ENCODE results near the gene RAMAC. TPM values are rescaled to one million over a fixed set of nuclear protein-coding genes. Genes with fewer than 3 reads are reported as not detected.

Gene RAMAC
- total and polyA plus RNA-seq, 2 of the 4 experiments (the other 2 are of a cell fraction): 23.6 to 29.6 TPM

GRCh38 chr15:83016906-83017305, 30.9 kb downstream of the RAMAC start:
- WGBS, 2 experiments (ENCODE audit: extremely low coverage in 2 of 2, insufficient read length in 1 of 2): 100% methylated on average over 1 of the region's 5 CpGs; no CpG with 5 or more reads in 1 of the 2 experiments
- Histone ChIP-seq H4K20me1 (ENCODE audit: insufficient read depth, low read length) (peaks cover 3% of the 10 kb centered on the region; the same call in 1 of the 2 replicates), H2BK120ac (ENCODE audit: low read depth, low read length) (no peak overlapping the region), H4K8ac (ENCODE audit: low read depth in 2 of 2, low read length in 2 of 2) (no peak overlapping the region), H3K36me3 (ENCODE audit: control insufficient read depth, insufficient read depth, low read length) (peaks cover 23% of the 10 kb centered on the region), H2AK5ac (ENCODE audit: low read depth, low read length) (no peak overlapping the region), H3K18ac (ENCODE audit: low read depth, low read length) (no peak overlapping the region), H2BK15ac (ENCODE audit: low read depth, low read length) (no peak overlapping the region), H3K9me1 (ENCODE audit: insufficient read depth, low read length) (peaks cover 9% of the 10 kb centered on the region; the same call in 1 of the 2 replicates), H3K56ac (ENCODE audit: extremely low read depth, insufficient read depth, low read length) (no peak overlapping the region), H3K14ac (replicated peaks; ENCODE audit: low read depth, low read length) (no peak overlapping the region), H3K4me2 (ENCODE audit: low read depth, low read length) (no peak overlapping the region), H3K9ac (ENCODE audit: low read depth, low read length) (no peak overlapping the region), H3K4ac (ENCODE audit: low read depth, low read length) (no peak overlapping the region), H4K5ac (ENCODE audit: low read depth, low read length) (no peak overlapping the region), H2BK20ac (ENCODE audit: low read depth, low read length) (no peak overlapping the region), H3K4me1 (ENCODE audit: control insufficient read depth, insufficient read depth, low read length) (peaks cover 4% of the 10 kb centered on the region), H2BK5ac (ENCODE audit: low read depth, low read length, poor library complexity, severe bottlenecking) (no peak overlapping the region), H4K91ac (ENCODE audit: insufficient read depth, low read depth, low read length) (no peak overlapping the region), H3K9me3 (ENCODE audit: control insufficient read depth, insufficient read depth, low read length) (no peaks in the 10 kb centered on the region), H3K79me1 (ENCODE audit: low read depth in 1 of 2, low read length in 2 of 2) (peaks cover 11 to 21% of the 10 kb centered on the region in 2 experiments; a peak in 3 of 4 replicates), H3K27me3 (ENCODE audit: control insufficient read depth, insufficient read depth, low read length) (no peaks in the 10 kb centered on the region), H3K27ac (ENCODE audit: insufficient read depth, low read length) (no peak overlapping the region), H2AFZ (replicated peaks; ENCODE audit: low read length, poor library complexity) (no peak overlapping the region), H3K4me3 (ENCODE audit: insufficient read depth, low read depth, low read length) (no peak overlapping the region), H3K23ac (ENCODE audit: low read depth, low read length) (no peak overlapping the region), H2AK9ac (replicated peaks; ENCODE audit: low read depth, low read length, poor library complexity) (no peak overlapping the region)
- TF ChIP-seq POLR2A (IDR thresholded peaks at IDR 0.05; ENCODE audit: low read depth, low read length) (no peak), CEBPB (IDR thresholded peaks at IDR 0.05; ENCODE audit: low read depth, low read length) (no peak), RAD21 (IDR thresholded peaks at IDR 0.05; ENCODE audit: low read length) (no peak), USF2 (IDR thresholded peaks at IDR 0.05; ENCODE audit: low read depth, low read length) (no peak), RFX5 (IDR thresholded peaks at IDR 0.05; ENCODE audit: low read depth, low read length) (no peak), SMC3 (IDR thresholded peaks at IDR 0.05; ENCODE audit: low read depth, low read length) (no peak)
- in situ Hi-C loops (cut with MboI; ENCODE audit: low sequenced_read_pairs): no loop called here
- dilution Hi-C loops (cut with HindIII; ENCODE audit: low sequenced_read_pairs, unreplicated experiment): no loop called here
- ChIA-PET CTCF (no interaction called here), POLR2A (ENCODE audit: unreplicated experiment) (no interaction called here)
- BruUV-seq (replicated peaks): no TSS peak
- no peak for ATAC-seq (ENCODE audit: low read depth)
- intact Hi-C loops (cut with micrococcal nuclease): loop anchor here (10.0 kb wide), 1 partner anchor 268 kb away; the partner anchor contains the start of gene BNC1
- DNase-seq: no peak
